ENCODE measurements around the gene CELF4.

The CELF4 gene

GRCh38 chr18:37574113-37574512 lies 8.5 kb upstream of the CELF4 start:
- DNase-seq (ENCODE audit: low read depth in 2 of 2) = no peak

GRCh38 chr18:37572736-37573135 lies 7.1 kb upstream of the CELF4 start:
- DNase-seq (ENCODE audit: low read depth in 2 of 2) = no peak

GRCh38 chr18:37571266-37571665 lies 5.7 kb upstream of the CELF4 start:
- DNase-seq (ENCODE audit: low read depth in 2 of 2) = no peak

- no peak for DNase-seq (ENCODE audit: low read depth in 2 of 2)
These were observed 4.8 kb upstream of the CELF4 start for GRCh38 chr18:37570336-37570930.

GRCh38 chr18:37568671-37569070 lies 3.1 kb upstream of the CELF4 start:
- DNase-seq (ENCODE audit: low read depth in 2 of 2) = no peak

- no peak for DNase-seq (ENCODE audit: low read depth in 2 of 2)
These were observed 2.4 kb upstream of the CELF4 start for GRCh38 chr18:37567994-37568359.

GRCh38 chr18:37567061-37567993 lies 1.7 kb upstream of the CELF4 start:
- DNase-seq (ENCODE audit: low read depth in 2 of 2) = no peak

- DNase-seq (ENCODE audit: low read depth in 2 of 2) = no peak
These were observed 972 bp upstream of the CELF4 start for GRCh38 chr18:37566479-37567060.

- DNase-seq (ENCODE audit: low read depth in 2 of 2) = no peak
These were observed 430 bp upstream of the CELF4 start for GRCh38 chr18:37565977-37566478.

GRCh38 chr18:37564711-37565100 lies 892 bp downstream of the CELF4 start:
- no peak for DNase-seq (ENCODE audit: low read depth in 2 of 2)

- no peak for DNase-seq (ENCODE audit: low read depth in 2 of 2)
These were observed 1.6 kb downstream of the CELF4 start for GRCh38 chr18:37563931-37564392.

GRCh38 chr18:37561986-37562385 lies 3.6 kb downstream of the CELF4 start:
- DNase-seq (ENCODE audit: low read depth in 2 of 2) = no peak

GRCh38 chr18:37560003-37560402 lies 5.6 kb downstream of the CELF4 start:
- no peak for DNase-seq (ENCODE audit: low read depth in 2 of 2)

GRCh38 chr18:37559194-37559593 lies 6.4 kb downstream of the CELF4 start:
- no peak for DNase-seq (ENCODE audit: low read depth in 2 of 2)

- DNase-seq (ENCODE audit: low read depth in 2 of 2) = no peak
These were observed 11.2 kb downstream of the CELF4 start for GRCh38 chr18:37554399-37554787.

- DNase-seq (ENCODE audit: low read depth in 2 of 2) = no peak
These were observed 11.8 kb downstream of the CELF4 start for GRCh38 chr18:37553633-37554398.

GRCh38 chr18:37552286-37552685 lies 13.3 kb downstream of the CELF4 start:
- DNase-seq (ENCODE audit: low read depth in 2 of 2) = no peak

GRCh38 chr18:37551846-37552245 lies 13.8 kb downstream of the CELF4 start:
- no peak for DNase-seq (ENCODE audit: low read depth in 2 of 2)

- DNase-seq (ENCODE audit: low read depth in 2 of 2) = no peak
These were observed 14.3 kb downstream of the CELF4 start for GRCh38 chr18:37551249-37551648.

- no peak for DNase-seq (ENCODE audit: low read depth in 2 of 2)
These were observed 15.3 kb downstream of the CELF4 start for GRCh38 chr18:37550118-37550875.

- DNase-seq (ENCODE audit: low read depth in 2 of 2) = no peak
These were observed 16.8 kb downstream of the CELF4 start for GRCh38 chr18:37548679-37549289.

Measured in stimulated activated CD4-positive, alpha-beta T cell treated with anti-CD3 and anti-CD28 coated beads, Interleukin-1b, Interleukin-23, amount 100 ng/mL, for 1 hour (primary cell).